Epithelial cell of esophagus (primary cell): ENCODE data around the gene CRTAC1.
A peak's percentile ranks its signal among the peaks of the same experiment; 100 is the strongest.

ENCODE experiments used
- DNase-seq: peaks from one replicate; pipeline ENCODE4 v3.0.0; 2010; ENCODE audit warnings: low read depth
- H3K4me3 ChIP-seq: 2 replicates; pipeline ENCODE4 v1.5.1; 2011; ENCODE audit warnings: mild to moderate bottlenecking, low read length, control low read depth
- CTCF ChIP-seq: IDR thresholded peaks from 2 replicates; pipeline ENCODE4 v1.5.1; 2011; ENCODE audit warnings: low read depth, mild to moderate bottlenecking, low read length, control low read depth, inconsistent platforms; ENCODE audit not compliant: insufficient read depth; ENCODE audit errors: missing control alignments

CRTAC1 gene

GRCh38 chr10:97896756-97897358 is 133.6 kb downstream of the CRTAC1 start:
- DNase-seq: no peak
- H3K4me3 ChIP-seq: no peak overlapping the region
- TF ChIP-seq CTCF: no peak

GRCh38 chr10:97895915-97896314 is 134.5 kb downstream of the CRTAC1 start:
- H3K4me3 ChIP-seq: no peak overlapping the region
- TF ChIP-seq CTCF: no peak
- DNase-seq: peak; percentile 14

- no peak for TF ChIP-seq CTCF
- H3K4me3 ChIP-seq: no peak overlapping the region
- no peak for DNase-seq
These were observed 135.3 kb downstream of the CRTAC1 start for GRCh38 chr10:97895084-97895483.

GRCh38 chr10:97894092-97894491 is 136.3 kb downstream of the CRTAC1 start:
- no peak for TF ChIP-seq CTCF
- no peak for DNase-seq
- no peak overlapping the region for H3K4me3 ChIP-seq

GRCh38 chr10:97892939-97893338 is 137.5 kb downstream of the CRTAC1 start:
- DNase-seq: no peak
- H3K4me3 ChIP-seq: no peak overlapping the region
- TF ChIP-seq CTCF: no peak

GRCh38 chr10:97892506-97892905 is 137.9 kb downstream of the CRTAC1 start:
- no peak for DNase-seq
- no peak overlapping the region for H3K4me3 ChIP-seq
- TF ChIP-seq CTCF: no peak

- no peak for DNase-seq
- H3K4me3 ChIP-seq: no peak overlapping the region
- TF ChIP-seq CTCF: no peak
These were observed 138.8 kb downstream of the CRTAC1 start for GRCh38 chr10:97891497-97892167.
